Measurements from ENCODE around the gene EML3. TPM values are rescaled to one million over a fixed set of nuclear protein-coding genes. Genes with fewer than 3 reads are reported as not detected.
A peak's percentile ranks its signal among the peaks of the same experiment; 100 is the strongest.

The EML3 gene
- total RNA-seq, 4 donors from 2014 or later = 34.7 to 58.6 (median 53.6) TPM

DNA sequence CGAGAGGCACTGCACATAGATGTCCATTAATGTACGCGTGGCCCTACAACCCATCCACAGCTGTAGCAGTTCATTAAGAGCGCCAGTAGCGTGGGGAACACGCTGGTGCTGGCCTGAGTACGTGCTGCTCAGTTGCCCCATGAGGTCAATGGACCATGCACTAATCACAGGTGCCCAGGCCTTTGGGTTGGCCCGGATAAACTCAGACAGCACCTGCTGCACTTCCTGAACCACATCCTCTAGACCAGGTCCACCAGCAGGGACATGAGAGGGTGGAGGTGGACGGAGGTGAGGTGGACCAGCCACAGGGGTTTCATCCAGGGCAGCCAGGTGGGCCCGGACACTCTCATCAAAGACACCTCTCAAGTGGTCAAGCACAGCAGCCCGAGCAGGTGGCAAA is 36.9 kb upstream of the EML3 start:
- peaks cover 28 to 46% (median 31%) of the 10 kb centered on the region in 3 donors for H3K4me1 ChIP-seq
- DNase-seq = no peak
- WGBS, 2 donors = 85 to 92% methylated on average over 4 to 11 of the region's 11 CpGs
- peaks cover 0 to 40% (median 20%) of the 10 kb centered on the region in 3 donors for H3K36me3 ChIP-seq
- H3K9me3 ChIP-seq = no peaks in the 10 kb centered on the region
- H3K27me3 ChIP-seq = no peaks in the 10 kb centered on the region
- TF ChIP-seq, protein P1, sequence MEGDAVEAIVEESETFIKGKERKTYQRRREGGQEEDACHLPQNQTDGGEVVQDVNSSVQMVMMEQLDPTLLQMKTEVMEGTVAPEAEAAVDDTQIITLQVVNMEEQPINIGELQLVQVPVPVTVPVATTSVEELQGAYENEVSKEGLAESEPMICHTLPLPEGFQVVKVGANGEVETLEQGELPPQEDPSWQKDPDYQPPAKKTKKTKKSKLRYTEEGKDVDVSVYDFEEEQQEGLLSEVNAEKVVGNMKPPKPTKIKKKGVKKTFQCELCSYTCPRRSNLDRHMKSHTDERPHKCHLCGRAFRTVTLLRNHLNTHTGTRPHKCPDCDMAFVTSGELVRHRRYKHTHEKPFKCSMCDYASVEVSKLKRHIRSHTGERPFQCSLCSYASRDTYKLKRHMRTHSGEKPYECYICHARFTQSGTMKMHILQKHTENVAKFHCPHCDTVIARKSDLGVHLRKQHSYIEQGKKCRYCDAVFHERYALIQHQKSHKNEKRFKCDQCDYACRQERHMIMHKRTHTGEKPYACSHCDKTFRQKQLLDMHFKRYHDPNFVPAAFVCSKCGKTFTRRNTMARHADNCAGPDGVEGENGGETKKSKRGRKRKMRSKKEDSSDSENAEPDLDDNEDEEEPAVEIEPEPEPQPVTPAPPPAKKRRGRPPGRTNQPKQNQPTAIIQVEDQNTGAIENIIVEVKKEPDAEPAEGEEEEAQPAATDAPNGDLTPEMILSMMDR (IDR thresholded peaks at IDR 0.05) = no peak
- no peak for TF ChIP-seq POLR2A (IDR thresholded peaks at IDR 0.05)
- intact Hi-C loops (cut with DNase I) = no loop called here
- no peak overlapping the region for H3K27ac ChIP-seq
- H3K4me3 ChIP-seq = no peak overlapping the region

DNA sequence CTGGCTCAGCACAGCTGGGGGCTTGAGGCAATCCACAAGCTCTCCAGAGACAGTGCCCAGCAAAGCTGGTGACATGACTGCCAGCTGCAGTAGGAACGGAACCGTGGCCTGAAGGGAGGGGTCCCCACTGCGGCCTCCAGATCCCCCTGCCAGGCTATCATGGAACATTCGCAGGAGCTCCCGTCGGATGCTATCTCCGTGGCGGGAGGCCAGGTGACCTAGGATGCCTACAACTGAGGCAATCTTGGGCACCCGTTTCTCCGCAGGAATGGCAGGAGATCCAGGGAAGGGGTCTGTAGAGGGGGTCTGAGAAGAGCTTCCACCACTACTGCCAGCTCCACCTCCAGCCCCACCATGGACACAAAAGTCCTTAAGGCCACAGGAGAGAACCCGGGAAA is 36.4 kb upstream of the EML3 start:
- peaks cover 0 to 45% (median 25%) of the 10 kb centered on the region in 3 donors for H3K36me3 ChIP-seq
- H3K9me3 ChIP-seq = no peaks in the 10 kb centered on the region
- H3K27ac ChIP-seq = no peak overlapping the region
- peaks cover 28 to 51% (median 32%) of the 10 kb centered on the region in 3 donors for H3K4me1 ChIP-seq
- intact Hi-C loops (cut with DNase I) = no loop called here
- WGBS, 2 donors = 88 to 97% methylated on average over 7 to 10 of the region's 11 CpGs
- no peaks in the 10 kb centered on the region for H3K27me3 ChIP-seq
- TF ChIP-seq POLR2A (IDR thresholded peaks at IDR 0.05) = no peak
- TF ChIP-seq, protein P1 (IDR thresholded peaks at IDR 0.05) = no peak
- DNase-seq = no peak
- H3K4me3 ChIP-seq = no peak overlapping the region

DNA sequence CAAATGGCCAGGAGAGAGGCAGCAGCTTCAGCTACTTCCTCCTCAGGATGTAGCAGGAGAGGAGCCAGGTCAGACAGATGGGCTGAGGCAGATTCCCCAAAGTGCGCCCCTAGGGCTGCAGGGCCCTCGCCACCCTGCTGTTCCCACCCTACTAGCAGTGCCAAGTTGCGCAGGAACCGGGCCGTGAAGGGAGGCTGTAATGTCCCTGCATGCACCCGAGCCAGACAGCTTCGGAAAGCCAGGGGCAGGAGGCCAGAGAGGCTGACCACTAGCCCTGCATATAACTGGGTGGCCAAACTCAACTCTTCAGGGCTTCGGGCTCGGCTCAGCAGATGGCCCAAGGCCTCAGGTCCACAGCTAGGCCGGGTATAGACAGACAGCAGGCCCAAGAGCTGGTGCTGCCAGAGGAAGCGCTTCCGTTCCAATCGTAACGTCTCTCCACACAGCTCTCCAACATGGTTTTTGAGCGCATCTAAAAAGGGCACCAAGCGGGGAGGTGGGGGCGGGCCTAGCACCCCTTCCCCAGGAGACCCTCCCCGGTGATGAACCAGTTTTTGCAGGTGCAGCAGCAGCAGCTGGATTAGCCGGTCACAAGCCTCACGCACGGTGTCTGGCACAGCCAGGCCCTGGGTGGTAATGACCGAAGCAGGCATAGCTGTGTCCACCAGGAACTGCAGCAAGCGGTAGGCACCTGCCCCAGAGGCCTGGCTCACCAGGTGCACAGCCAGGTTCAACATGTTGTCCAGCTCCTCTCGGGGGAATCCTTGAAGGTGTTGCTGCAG is 35.8 kb upstream of the EML3 start:
- TF ChIP-seq, protein P1 (IDR thresholded peaks at IDR 0.05) = no peak
- Histone ChIP-seq H3K4me3 (no peak overlapping the region), H3K27ac (no peak overlapping the region), H3K27me3 (no peaks in the 10 kb centered on the region), H3K36me3 (peaks cover 0 to 51% (median 30%) of the 10 kb centered on the region in 3 donors), H3K9me3 (no peaks in the 10 kb centered on the region), H3K4me1 (peaks cover 28 to 57% (median 32%) of the 10 kb centered on the region in 3 donors)
- WGBS, 2 donors = 89 to 95% methylated on average over 7 to 8 of the region's 24 CpGs
- intact Hi-C loops (cut with DNase I) = no loop called here
- no peak for DNase-seq

DNA sequence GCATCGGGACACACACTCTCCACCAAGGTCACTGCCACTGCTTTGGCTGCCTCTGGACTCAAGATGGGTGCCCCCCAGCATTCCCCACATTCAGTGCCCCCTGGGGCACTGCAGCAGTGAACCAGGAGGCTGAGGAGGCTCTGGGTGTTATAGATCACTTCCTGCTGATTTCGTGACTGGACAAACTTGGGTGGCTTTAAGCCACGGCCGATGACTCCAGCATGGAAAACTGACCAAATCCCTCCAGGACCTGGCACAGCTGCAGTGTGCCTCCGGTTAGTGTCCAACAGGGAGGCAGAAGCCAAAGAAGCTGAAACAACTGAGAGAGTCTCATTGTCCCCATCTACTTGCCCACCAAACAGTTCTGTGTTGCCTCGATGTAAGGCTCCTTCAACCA is 35.0 kb upstream of the EML3 start:
- H3K36me3 ChIP-seq = peaks cover 0 to 59% (median 30%) of the 10 kb centered on the region in 3 donors
- TF ChIP-seq, protein P1 (IDR thresholded peaks at IDR 0.05) = no peak
- no peak for TF ChIP-seq POLR2A (IDR thresholded peaks at IDR 0.05)
- H3K9me3 ChIP-seq = no peaks in the 10 kb centered on the region
- H3K4me3 ChIP-seq = no peak overlapping the region
- no peak for DNase-seq
- peak overlapping the region in 1 of 4 donors; percentile 96 for H3K27ac ChIP-seq
- intact Hi-C loops (cut with DNase I) = no loop called here
- no peaks in the 10 kb centered on the region for H3K27me3 ChIP-seq
- WGBS, 2 donors = 83% methylated on average over 4 of the region's 6 CpGs; no CpG with 5 or more reads in 1 of the 2 donors
- H3K4me1 ChIP-seq = peaks cover 28 to 58% (median 32%) of the 10 kb centered on the region in 3 donors

DNA sequence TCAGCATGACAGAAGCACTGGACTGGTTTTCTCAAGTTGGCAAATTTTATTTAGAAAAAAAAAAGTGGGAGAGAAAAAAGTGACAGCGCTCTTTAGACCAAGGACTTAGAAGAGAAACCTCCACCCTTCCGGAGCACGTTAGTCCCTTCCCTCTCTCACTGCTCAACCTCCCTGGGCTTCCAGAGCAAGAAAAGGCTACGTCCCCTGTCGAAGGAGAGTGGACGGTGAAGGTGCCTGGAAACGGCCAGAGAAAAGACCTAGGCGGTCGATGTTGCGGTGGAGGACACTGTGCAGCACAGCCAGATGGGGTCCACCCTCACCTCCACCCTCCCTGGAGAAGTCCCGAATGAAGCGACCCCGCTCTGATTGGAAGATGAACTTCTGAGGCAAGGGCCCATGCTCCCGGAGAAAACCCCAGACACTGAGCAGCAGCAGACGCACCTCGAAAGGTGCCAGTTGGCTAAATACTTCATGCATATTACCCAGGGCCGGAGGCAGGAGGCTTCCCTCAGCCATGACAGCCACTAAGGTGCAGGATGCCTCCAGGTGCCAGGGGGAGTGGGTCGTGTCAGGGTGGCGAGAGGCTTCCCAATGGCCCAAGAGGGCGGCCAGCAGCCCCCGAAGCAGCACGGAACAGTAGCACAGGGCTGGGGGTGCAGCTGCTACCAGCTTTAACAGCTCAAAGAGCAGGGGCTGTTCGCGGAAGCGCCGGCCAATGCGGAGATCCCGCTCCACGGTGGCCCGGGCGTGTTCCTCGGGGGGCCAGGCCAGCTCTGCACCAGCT is 34.4 kb upstream of the EML3 start:
- intact Hi-C loops (cut with DNase I) = no loop called here
- no peaks in the 10 kb centered on the region for H3K27me3 ChIP-seq
- H3K4me3 ChIP-seq = peak overlapping the region in 2 of 4 donors; percentile 76 to 96
- H3K9me3 ChIP-seq = no peaks in the 10 kb centered on the region
- H3K4me1 ChIP-seq = peaks cover 23 to 53% (median 27%) of the 10 kb centered on the region in 3 donors
- WGBS, 2 donors = 8 to 57% methylated on average over 5 to 8 of the region's 32 CpGs
- TF ChIP-seq POLR2A (IDR thresholded peaks at IDR 0.05) = no peak
- TF ChIP-seq, protein P1 (IDR thresholded peaks at IDR 0.05) = no peak
- peak overlapping the region in 3 of 4 donors; percentile 92 to 96 (median 94) for H3K27ac ChIP-seq
- H3K36me3 ChIP-seq = peaks cover 0 to 65% (median 30%) of the 10 kb centered on the region in 3 donors
- DNase-seq = no peak
